ENCODE data around the gene DNAJB13.

Gene DNAJB13

DNA sequence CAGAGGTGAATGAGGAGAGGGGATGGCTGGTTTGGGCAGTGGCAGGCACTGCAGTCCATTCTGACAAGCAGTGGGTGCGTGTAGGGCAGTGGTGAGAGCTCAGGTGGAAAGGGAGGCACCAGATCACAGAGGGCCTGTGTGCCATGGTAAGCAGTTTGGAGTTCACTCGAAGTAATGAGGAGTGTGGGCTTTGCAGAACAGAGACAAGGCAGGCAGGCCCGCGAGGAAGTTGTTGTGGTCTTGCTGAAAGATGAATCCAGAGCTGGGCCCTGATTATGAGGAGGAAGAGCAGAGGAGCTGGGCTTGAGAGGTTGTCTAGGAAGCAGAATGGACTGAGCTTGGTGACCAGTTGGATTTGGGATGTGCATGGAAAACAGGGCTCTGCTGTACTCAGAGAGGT is 1.6 kb upstream of the DNAJB13 start:
- TF ChIP-seq, protein P1, sequence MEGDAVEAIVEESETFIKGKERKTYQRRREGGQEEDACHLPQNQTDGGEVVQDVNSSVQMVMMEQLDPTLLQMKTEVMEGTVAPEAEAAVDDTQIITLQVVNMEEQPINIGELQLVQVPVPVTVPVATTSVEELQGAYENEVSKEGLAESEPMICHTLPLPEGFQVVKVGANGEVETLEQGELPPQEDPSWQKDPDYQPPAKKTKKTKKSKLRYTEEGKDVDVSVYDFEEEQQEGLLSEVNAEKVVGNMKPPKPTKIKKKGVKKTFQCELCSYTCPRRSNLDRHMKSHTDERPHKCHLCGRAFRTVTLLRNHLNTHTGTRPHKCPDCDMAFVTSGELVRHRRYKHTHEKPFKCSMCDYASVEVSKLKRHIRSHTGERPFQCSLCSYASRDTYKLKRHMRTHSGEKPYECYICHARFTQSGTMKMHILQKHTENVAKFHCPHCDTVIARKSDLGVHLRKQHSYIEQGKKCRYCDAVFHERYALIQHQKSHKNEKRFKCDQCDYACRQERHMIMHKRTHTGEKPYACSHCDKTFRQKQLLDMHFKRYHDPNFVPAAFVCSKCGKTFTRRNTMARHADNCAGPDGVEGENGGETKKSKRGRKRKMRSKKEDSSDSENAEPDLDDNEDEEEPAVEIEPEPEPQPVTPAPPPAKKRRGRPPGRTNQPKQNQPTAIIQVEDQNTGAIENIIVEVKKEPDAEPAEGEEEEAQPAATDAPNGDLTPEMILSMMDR (IDR thresholded peaks at IDR 0.05; ENCODE audit: low read depth, low read length, missing control alignments), result no peak
- DNase-seq (ENCODE audit: low read depth), result no peak
- H3K4me3 ChIP-seq (ENCODE audit: low read depth, low read length), result no peak overlapping the region

DNA sequence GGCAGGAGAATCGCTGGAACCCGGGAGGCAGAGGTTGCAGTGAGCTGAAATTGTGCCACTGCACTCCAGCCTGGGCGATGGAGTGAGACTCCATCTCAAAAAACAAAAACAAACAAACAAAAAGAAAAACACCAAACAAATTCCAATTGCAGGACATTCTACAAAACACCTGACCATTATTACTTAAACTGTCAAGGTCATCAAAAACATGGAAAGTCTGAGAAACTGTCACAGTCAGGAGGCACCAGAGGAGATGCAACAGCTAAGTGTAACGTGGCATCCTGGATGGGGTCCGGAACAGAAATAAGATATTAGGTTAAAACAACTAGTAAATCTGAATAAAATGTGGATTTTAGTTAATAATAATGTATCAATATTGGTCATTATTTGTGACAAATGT is 914 bp upstream of the DNAJB13 start:
- no peak overlapping the region for H3K4me3 ChIP-seq (ENCODE audit: low read depth, low read length)
- TF ChIP-seq, protein P1 (IDR thresholded peaks at IDR 0.05; ENCODE audit: low read depth, low read length, missing control alignments), result no peak
- no peak for DNase-seq (ENCODE audit: low read depth)

DNA sequence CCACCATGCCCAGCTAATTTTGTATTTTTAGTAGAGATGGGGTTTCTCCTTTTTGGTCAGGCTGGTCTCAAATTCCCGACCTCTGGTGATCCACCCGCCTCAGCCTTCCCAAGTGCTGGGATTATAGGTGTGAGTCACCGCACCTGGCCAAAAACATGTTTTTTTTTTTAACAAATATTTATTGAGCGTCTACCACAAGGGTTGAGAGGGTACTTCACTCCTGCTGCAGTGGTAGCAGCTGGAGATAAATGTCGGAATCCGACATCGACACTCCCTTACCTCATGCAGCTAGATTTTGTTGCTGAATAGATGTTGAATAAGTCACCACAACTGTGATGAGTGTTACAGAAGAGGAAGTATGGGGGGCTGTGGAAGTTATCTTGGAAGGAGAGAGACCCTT is 971 bp downstream of the DNAJB13 start:
- TF ChIP-seq, protein P1 (IDR thresholded peaks at IDR 0.05; ENCODE audit: low read depth, low read length, missing control alignments), result no peak

DNA sequence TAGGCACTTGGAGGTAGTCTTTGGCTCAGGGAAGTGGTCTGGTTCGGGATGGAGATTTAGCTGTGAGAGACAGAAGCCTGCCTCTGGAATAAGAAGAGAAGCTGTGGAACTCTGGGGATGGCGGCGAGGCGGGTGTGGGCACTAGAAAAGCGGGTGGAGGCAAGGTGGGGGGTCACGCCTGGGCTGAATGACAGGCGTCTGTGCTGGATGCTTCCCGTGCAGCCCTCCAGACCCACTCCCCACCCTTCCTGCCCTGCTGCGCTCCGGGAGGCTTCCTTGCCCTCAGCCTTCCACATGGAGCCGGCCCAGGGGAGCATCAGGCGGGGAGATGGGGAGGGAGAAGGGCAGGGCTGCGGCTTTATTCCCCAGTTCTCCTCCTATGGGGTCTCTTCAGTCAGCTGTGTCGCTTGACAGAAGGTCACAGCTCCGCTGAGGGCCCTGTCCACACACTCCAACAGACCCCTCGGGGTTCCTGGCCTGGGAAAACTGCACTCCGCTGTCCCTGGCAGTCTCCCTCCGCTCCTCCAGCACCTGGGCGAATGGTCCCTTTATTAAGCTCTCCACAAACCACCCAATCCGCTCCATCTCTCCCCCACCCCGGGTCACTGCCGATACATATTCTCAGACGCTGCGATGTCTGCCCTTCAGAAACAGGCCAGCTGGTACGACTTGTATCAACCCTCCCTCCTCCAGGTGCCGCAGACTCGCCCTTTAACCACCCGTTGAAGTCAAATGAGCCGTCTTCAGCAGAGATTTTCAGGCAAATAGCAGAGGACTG is 6.2 kb downstream of the DNAJB13 start:
- no peak for DNase-seq (ENCODE audit: low read depth)
- TF ChIP-seq, protein P1 (IDR thresholded peaks at IDR 0.05; ENCODE audit: low read depth, low read length, missing control alignments), result no peak

More for the DNA sequence above, 971 bp downstream of the DNAJB13 start:
- DNase-seq (ENCODE audit: low read depth), result no peak
- no peak overlapping the region for H3K4me3 ChIP-seq (ENCODE audit: low read depth, low read length)

DNA sequence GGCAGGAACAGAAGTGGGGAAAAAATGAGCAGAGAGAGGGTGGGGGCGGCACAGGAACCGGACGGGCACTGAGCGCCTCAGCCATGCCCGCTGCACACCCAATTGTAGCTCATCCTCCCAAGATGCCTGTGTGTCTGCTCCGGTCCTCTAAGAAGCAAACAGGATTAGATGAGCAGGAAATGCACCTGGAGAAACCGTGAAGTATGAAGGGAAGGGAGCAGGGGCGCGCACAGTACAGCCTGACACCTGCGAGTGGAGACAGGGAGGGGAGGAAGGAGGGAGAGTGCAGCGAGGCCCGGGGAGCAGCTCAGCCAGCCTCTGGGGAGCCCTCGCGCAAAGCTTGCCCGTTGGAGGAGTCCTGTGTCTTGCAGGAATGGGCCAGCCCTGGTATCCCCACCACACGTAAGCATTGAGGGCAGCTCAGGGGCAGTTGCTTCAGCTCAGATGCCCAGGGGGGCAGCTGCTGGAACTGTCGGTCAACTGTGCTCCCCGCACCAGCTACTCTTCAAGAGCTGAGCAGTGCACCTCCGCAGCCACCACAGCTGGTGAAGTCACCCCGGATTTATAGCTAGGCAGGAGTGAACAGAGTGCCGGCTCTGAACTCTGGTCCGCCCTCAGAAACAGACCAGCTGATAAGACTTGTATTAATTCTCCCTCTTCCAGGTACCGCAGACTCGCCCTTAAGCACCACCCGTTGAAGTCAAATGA is 7.0 kb downstream of the DNAJB13 start:
- no peak for DNase-seq (ENCODE audit: low read depth)
- H3K4me3 ChIP-seq (ENCODE audit: low read depth, low read length), result no peak overlapping the region
- TF ChIP-seq, protein P1 (IDR thresholded peaks at IDR 0.05; ENCODE audit: low read depth, low read length, missing control alignments), result no peak

More for the DNA sequence above, 6.2 kb downstream of the DNAJB13 start:
- no peak overlapping the region for H3K4me3 ChIP-seq (ENCODE audit: low read depth, low read length)

DNA sequence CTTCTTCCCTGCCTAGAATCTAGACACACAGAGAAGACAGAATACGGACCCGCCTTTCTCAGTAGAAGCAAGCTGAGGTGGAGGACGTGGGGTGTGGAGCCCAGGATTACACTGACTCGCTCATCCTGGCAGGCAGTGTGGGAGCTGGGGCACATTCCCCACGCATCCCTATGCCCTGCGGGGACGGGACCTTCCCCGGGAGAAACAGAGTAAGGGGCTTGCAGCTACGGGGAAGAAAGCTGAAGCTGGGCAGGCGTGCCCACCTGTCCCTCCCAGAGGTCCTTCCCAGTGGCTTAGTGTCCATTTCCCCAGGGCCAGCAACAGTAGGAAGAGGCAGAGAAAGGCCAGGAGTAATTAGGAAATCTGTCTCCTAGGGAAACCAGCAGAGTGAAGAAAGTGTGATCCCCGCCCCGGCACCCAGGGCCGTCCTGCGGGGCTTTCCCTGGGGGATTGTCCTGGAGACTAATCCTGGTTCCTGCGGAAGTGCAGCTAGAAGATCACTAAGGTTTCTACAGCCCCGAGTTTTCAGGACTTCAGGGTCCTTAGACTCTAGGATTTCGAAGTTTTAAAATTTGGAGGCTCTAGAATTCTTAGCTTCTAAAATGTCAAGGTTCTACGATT is 7.8 kb downstream of the DNAJB13 start:
- TF ChIP-seq, protein P1 (IDR thresholded peaks at IDR 0.05; ENCODE audit: low read depth, low read length, missing control alignments), result no peak
- no peak for DNase-seq (ENCODE audit: low read depth)
- H3K4me3 ChIP-seq (ENCODE audit: low read depth, low read length), result no peak overlapping the region
